Measurements from ENCODE around the gene CBFB. TPM values are rescaled to one million over a fixed set of nuclear protein-coding genes. Genes with fewer than 3 reads are reported as not detected.
"Not testable (repeated sequence)": the region's sequence is repeated elsewhere in the genome, so short reads cannot be mapped to it uniquely, and the experiment has no call there.

The CBFB gene
- total RNA-seq, 6 experiments from 2014 or later: 7.9 to 23.3 (median 18.9) TPM

DNA sequence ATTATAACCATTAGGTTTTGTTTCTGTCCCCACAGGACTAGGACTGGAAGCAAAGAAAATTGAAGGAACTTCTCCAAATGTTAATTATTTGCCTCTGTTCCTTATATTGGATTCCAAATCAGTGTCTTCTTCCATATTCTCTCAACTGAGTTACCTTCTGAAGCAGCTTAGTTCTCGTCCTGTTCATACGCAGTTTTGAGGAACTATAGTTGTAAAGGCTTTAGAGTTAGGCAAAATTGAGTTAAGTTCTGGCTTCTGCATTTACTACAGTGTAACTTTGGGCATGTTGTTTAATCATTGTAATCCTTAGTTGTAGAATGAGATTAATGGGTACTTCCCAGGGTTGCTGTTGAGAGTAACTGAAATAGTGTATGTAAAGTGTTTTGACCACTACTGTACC is 11.2 kb downstream of the CBFB start:
- no peaks in the 10 kb centered on the region for H3K27me3 ChIP-seq
- TF ChIP-seq CTCF (IDR thresholded peaks at IDR 0.05) (no peak), POLR2A (IDR thresholded peaks at IDR 0.05) (no peak)
- DNase-seq (no peak), ATAC-seq (no peak)
- 65% methylated on average over 2 of the region's 2 CpGs for WGBS (ENCODE audit: insufficient coverage, low coverage, low lambda C conversion rate, missing lambda C conversion rate)
- H3K9me3 ChIP-seq: no peaks in the 10 kb centered on the region
- H3K27ac ChIP-seq: no peak overlapping the region
- intact Hi-C loops (cut with DNase I): no loop called here
- peaks cover 0 to 14% (median 2%) of the 10 kb centered on the region in 4 donors for H3K4me1 ChIP-seq
- H3K36me3 ChIP-seq: no peaks in the 10 kb centered on the region
- no peak overlapping the region for H3K4me3 ChIP-seq

- no peaks in the 10 kb centered on the region for H3K27me3 ChIP-seq
- TF ChIP-seq POLR2A (IDR thresholded peaks at IDR 0.05) (no peak), CTCF (IDR thresholded peaks at IDR 0.05) (no peak)
- H3K36me3 ChIP-seq: no peaks in the 10 kb centered on the region
- no peak overlapping the region for H3K27ac ChIP-seq
- WGBS (ENCODE audit: insufficient coverage, low coverage, low lambda C conversion rate, missing lambda C conversion rate): 95% methylated on average over 2 of the region's 2 CpGs
- intact Hi-C loops (cut with DNase I): no loop called here
- H3K4me3 ChIP-seq: no peak overlapping the region
- peaks cover 0 to 11% (median 2%) of the 10 kb centered on the region in 4 donors for H3K4me1 ChIP-seq
- ATAC-seq (no peak), DNase-seq (no peak)
- H3K9me3 ChIP-seq: no peaks in the 10 kb centered on the region
These were observed 12.0 kb downstream of the CBFB start for GRCh38 chr16:67040906-67041305.

- 92% methylated on average over 4 of the region's 4 CpGs for WGBS (ENCODE audit: insufficient coverage, low coverage, low lambda C conversion rate, missing lambda C conversion rate)
- intact Hi-C loops (cut with DNase I); ATAC-seq: not testable (repeated sequence)
These were observed 12.6 kb downstream of the CBFB start for GRCh38 chr16:67041520-67041919.

DNA sequence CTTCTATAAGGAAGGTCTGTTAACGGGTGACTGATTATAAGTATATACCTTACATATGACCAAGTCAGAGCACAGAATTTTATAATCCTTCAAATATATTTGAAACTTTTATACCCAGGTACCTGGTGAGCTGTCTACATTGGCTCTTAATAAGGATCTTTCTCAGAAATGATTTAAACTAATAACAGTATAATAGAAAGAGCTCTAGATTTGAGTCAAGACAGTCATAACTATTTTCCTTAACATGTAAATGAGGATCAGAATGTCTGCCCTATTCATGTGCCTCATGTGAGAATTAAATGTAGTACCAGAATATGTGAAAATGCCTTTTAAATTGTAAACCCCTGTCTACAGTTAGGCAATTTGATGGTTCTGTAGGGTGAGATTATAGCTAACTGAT is 14.5 kb downstream of the CBFB start:
- Histone ChIP-seq H3K27me3 (no peaks in the 10 kb centered on the region), H3K4me1 (no peaks in the 10 kb centered on the region), H3K36me3 (no peaks in the 10 kb centered on the region), H3K27ac (no peak overlapping the region), H3K4me3 (no peak overlapping the region), H3K9me3 (no peaks in the 10 kb centered on the region)
- WGBS (ENCODE audit: insufficient coverage, low coverage, low lambda C conversion rate, missing lambda C conversion rate): 100% methylated on average over 1 of the region's 1 CpG
- ATAC-seq (no peak), DNase-seq (no peak)
- no peak for TF ChIP-seq POLR2A (IDR thresholded peaks at IDR 0.05)
- no peak for TF ChIP-seq CTCF (IDR thresholded peaks at IDR 0.05)
- intact Hi-C loops (cut with DNase I): no loop called here

More at GRCh38 chr16:67041520-67041919, 12.6 kb downstream of the CBFB start:
- H3K4me3 ChIP-seq, H3K36me3 ChIP-seq, H3K9me3 ChIP-seq, H3K27me3 ChIP-seq, DNase-seq, H3K27ac ChIP-seq, H3K4me1 ChIP-seq: not testable (repeated sequence)

- Histone ChIP-seq H3K36me3 (no peaks in the 10 kb centered on the region), H3K9me3 (no peaks in the 10 kb centered on the region), H3K4me3 (no peak overlapping the region), H3K4me1 (no peaks in the 10 kb centered on the region), H3K27me3 (no peaks in the 10 kb centered on the region), H3K27ac (no peak overlapping the region)
- ATAC-seq: no peak
- TF ChIP-seq POLR2A (IDR thresholded peaks at IDR 0.05) (no peak), CTCF (IDR thresholded peaks at IDR 0.05) (no peak)
- intact Hi-C loops (cut with DNase I): no loop called here
- 90% methylated on average over 2 of the region's 2 CpGs for WGBS (ENCODE audit: insufficient coverage, low coverage, low lambda C conversion rate, missing lambda C conversion rate)
- DNase-seq: no peak
These were observed 21.8 kb downstream of the CBFB start for GRCh38 chr16:67050796-67051195.

All from right lobe of liver (tissue), 6 donors.